Activated CD4-positive, alpha-beta T cell treated with anti-CD3 and anti-CD28 coated beads, Interleukin-2, Interleukin-4, amounts not matched to agents 100 ng/mL and 50 ng/mL, durations not matched to agents 16 hours and 8 hours (primary cell): ENCODE data around the gene GALNT10.
"Not testable (repeated sequence)": the region's sequence is repeated elsewhere in the genome, so short reads cannot be mapped to it uniquely, and the experiment has no call there.

Experiments used
- DNase-seq: peaks from one replicate; pipeline ENCODE4 v3.0.0-alpha.2; 2020; ENCODE audit warnings: low spot score

Gene GALNT10, protein sequence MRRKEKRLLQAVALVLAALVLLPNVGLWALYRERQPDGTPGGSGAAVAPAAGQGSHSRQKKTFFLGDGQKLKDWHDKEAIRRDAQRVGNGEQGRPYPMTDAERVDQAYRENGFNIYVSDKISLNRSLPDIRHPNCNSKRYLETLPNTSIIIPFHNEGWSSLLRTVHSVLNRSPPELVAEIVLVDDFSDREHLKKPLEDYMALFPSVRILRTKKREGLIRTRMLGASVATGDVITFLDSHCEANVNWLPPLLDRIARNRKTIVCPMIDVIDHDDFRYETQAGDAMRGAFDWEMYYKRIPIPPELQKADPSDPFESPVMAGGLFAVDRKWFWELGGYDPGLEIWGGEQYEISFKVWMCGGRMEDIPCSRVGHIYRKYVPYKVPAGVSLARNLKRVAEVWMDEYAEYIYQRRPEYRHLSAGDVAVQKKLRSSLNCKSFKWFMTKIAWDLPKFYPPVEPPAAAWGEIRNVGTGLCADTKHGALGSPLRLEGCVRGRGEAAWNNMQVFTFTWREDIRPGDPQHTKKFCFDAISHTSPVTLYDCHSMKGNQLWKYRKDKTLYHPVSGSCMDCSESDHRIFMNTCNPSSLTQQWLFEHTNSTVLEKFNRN

DNA sequence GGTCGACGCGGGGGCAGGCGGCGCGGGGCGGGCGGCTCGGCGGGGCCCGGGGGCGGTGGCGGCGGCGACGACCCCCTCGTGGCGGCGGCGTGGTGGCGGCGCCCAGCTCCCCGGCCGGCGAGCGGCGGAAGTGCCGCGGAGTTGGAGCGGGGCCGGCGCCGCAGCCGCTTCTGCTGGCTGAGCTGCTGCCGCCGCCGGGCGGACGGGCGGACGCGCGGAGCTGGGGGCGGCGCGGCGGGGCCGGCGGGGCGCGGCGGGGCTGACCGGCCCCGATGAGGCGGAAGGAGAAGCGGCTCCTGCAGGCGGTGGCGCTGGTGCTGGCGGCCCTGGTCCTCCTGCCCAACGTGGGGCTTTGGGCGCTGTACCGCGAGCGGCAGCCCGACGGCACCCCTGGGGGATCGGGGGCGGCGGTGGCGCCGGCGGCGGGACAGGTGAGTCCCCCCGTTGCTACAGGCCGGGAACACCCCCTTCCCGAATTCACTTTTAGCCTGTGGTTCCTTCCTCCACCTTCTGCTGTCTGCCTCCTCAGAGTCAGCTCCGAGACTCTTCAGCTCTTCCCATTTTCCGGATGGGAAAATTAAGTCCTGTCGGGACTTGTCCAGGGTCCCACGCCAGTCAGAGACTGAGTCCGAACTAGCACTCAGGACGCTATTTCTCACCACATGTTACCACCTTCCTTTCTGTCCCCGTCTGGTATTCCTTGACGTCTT lies at the start of gene GALNT10:
Gene GALNT10, plus strand, starts transcription at position 139 of the 710 bp plus-strand sequence. Its CDS starts 134 bp downstream, at position 273.
- peak; percentile 51 for DNase-seq

DNA sequence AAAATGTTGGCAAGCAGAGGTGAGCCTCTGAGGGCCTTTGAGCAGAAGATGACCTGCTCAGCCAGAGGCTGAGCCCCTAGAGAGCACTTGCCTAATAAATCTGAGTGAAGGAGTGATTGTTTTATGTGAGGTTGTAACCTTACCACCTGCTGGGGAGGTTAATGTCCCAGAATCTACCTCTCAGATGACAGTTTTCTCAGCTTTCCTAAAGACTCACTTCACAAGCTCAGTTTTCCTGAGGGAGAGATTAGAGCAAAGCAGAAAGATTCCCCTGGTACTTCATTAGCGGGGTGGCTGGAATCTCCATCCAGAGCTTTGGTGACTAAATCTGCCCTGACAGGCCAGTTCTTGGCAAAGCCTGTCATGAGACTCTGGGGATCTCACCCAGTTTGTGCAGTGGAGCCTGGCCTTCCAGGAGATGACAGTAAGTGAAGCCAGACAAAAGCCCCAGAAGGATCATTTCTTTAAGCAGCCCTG lies 48.8 kb upstream of the GALNT10 start:
- no peak for DNase-seq

DNA sequence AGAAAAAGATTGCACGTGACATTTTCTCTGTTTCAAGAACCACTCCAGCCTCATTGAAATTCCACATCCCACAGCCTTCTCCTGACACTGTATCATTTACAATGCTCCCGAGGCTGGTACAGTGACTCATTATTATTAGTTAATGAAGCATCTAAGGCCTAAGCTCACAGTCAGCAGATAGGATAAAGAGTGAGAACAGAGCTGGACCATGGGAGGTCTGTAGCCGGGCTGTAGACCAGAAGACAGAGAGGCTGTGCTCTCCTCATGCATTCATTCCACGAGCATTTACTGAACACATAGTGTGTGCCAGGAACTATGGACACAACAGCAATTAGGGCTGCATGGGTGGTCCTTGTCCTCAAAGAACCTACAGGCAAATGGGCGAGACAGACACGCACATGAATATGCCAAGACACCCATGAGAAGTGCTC lies 47.3 kb upstream of the GALNT10 start:
- DNase-seq, result no peak

- no peak for DNase-seq
Measured at GRCh38 chr5:154145268-154145667, 45.3 kb upstream of the GALNT10 start.

DNA sequence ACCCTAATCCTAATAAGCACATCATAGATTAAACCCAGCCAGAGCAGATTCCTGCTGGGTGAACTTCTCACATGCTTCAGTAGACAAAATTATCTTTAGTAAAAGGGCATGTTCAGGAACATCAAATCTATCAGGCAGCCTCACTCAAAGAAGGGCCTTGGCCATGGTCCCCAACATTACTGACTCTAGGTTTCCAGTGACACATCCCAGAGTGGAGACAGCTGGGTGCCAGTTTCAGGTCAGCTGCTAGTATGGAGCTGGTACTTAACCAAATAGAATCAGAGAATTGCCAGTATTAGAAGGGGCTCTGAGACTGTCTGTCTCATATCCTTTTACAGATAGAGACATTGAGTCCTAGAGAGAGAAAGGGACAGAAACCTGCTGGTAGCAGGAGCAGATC lies 44.1 kb upstream of the GALNT10 start:
- no peak for DNase-seq

- no peak for DNase-seq
Measured at GRCh38 chr5:154147666-154148065, 42.9 kb upstream of the GALNT10 start.

- DNase-seq, result not testable (repeated sequence)
Measured at GRCh38 chr5:154150471-154150870, 40.1 kb upstream of the GALNT10 start.

- no peak for DNase-seq
Measured at GRCh38 chr5:154157483-154158378, 32.8 kb upstream of the GALNT10 start.

GRCh38 chr5:154158379-154158737 lies 32.2 kb upstream of the GALNT10 start:
- DNase-seq, result no peak

GRCh38 chr5:154159343-154159742 lies 31.2 kb upstream of the GALNT10 start:
- no peak for DNase-seq

- no peak for DNase-seq
Measured at GRCh38 chr5:154162539-154163151, 27.9 kb upstream of the GALNT10 start.

DNA sequence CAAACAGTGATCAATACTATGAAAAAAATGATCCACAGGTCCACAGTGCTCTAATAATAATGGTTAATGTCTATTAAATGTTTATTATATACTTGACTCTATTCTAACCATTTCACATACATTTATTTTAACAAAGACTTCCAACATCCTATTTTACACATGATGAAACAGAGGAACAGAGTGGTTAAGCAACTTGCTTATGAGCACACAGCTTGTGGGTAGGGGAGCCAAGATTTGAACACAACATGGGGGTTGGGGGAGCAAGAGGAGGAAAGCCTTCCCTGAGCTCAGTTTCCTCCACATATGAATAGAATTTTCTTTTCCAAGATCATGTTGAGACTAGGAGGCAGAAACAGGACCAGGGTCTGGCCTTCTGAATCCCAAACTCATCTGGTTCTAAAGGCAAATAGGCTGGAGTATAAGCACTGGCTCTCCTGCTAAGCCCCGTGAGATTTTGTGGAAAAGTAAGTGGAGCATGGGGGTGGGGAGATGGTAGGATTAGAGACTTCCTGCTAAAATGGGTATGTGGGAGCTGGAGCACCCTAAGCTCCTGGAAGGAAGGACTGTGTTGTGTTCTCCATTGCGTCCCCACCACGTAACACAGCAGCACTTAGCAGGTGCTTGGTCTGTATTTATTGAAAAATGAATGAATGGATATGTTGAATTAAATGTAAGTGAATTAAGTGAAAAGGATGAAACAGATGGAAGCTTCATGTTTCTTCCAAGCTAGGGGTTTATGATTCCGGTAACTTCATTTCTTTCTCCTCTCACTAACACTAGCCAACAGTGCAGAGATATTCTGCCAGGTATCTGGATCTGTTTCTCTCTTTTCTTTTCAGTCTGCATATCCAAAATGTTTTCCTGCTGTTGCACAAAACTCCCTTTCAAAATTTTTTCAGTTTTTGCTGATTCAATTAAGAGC lies 26.9 kb upstream of the GALNT10 start:
- no peak for DNase-seq

DNA sequence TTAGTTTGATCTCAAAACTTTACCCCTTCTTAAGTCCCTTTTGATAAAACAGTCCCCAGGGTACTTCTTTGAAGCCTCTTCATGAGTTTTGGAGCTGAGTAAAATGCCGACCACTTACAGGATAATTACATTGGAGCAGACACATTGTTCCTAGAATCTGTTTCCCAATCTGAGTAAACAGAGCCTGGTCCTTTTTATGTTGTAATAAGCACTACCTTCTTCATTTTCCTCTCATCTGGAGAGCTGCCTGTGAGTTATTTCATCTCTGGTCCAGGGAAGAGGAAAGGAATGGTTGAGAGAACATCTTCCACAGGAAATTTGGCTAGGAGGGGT lies 26.3 kb upstream of the GALNT10 start:
- DNase-seq, result no peak

DNA sequence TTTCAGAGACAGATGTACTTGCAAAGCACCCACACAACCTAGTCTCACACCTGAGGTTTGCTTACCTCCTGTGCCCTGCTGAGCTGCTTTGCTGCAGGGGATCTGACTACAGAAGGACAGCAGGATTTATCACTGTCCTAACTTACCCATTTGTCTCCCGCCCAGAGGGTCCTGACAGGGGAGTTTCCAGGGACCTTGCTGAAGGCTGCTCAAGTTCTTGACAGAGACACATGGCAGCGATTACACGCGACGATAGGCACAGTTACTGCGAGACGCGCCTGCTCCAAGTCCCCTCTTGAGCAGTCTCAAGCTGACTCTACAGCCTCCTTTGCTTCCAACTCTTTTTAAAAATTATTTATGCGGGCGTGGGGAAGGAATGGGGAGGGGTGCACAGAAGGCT lies 24.6 kb upstream of the GALNT10 start:
- no peak for DNase-seq

- no peak for DNase-seq
Measured at GRCh38 chr5:154166901-154167791, 23.4 kb upstream of the GALNT10 start.

DNA sequence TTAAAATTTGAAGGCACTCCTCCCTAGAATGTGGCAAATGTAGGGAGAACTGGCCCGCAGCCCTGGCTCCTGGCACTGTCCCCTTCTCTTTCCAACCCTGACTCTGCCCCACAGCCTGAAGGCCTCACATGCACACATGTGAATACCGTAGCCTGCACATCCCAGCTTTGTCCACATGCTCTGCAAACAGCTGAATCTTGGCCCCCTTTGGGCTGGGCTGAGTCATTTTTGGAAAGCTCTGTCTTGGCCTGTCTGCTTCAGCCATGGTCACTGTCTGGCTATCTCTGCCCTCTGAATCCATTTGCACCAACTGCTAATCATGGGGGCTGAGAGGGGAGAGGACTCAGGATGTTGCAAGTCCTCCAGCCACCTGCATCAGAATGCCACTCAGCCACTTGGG lies 22.1 kb upstream of the GALNT10 start:
- no peak for DNase-seq

GRCh38 chr5:154172785-154173184 lies 17.7 kb upstream of the GALNT10 start:
- DNase-seq, result no peak

GRCh38 chr5:154174091-154174490 lies 16.4 kb upstream of the GALNT10 start:
- no peak for DNase-seq

GRCh38 chr5:154176181-154176580 lies 14.4 kb upstream of the GALNT10 start:
- DNase-seq, result no peak
